Suppressor macrophage treated with lipopolysaccharide for 1 hour (primary cell): ENCODE results near the gene GARRE1.
"Not testable (repeated sequence)": the region's sequence is repeated elsewhere in the genome, so short reads cannot be mapped to it uniquely, and the experiment has no call there.

Source experiments
- DNase-seq, 3 donors: peaks; one replicate each; pipeline ENCODE4 v3.0.0-alpha.2; 2020 to 2022

The GARRE1 gene

GRCh38 chr19:34261334-34262109 is 7.2 kb downstream of the GARRE1 start:
- no peak for DNase-seq

GRCh38 chr19:34263745-34264237 is 9.4 kb downstream of the GARRE1 start:
- no peak for DNase-seq

GRCh38 chr19:34265221-34265650 is 10.9 kb downstream of the GARRE1 start:
- no peak for DNase-seq

GRCh38 chr19:34269081-34269480 is 14.7 kb downstream of the GARRE1 start:
- no peak for DNase-seq

- DNase-seq: no peak
Measured at GRCh38 chr19:34269489-34269888, 15.1 kb downstream of the GARRE1 start.

- peak; percentile 73 to 84 (median 74) for DNase-seq
Measured at GRCh38 chr19:34269968-34270621, 15.7 kb downstream of the GARRE1 start.

- DNase-seq: no peak
Measured at GRCh38 chr19:34273121-34273520, 18.8 kb downstream of the GARRE1 start.

GRCh38 chr19:34274284-34274826 is 20.0 kb downstream of the GARRE1 start:
- no peak for DNase-seq

- DNase-seq: no peak
Measured at GRCh38 chr19:34274827-34275625, 20.7 kb downstream of the GARRE1 start.

- DNase-seq: no peak
Measured at GRCh38 chr19:34275705-34276104, 21.4 kb downstream of the GARRE1 start.

GRCh38 chr19:34276614-34277013 is 22.3 kb downstream of the GARRE1 start:
- DNase-seq: no peak

- no peak for DNase-seq
Measured at GRCh38 chr19:34277244-34277643, 22.9 kb downstream of the GARRE1 start.

GRCh38 chr19:34278783-34279182 is 24.4 kb downstream of the GARRE1 start:
- no peak for DNase-seq

- not testable (repeated sequence) for DNase-seq
Measured at GRCh38 chr19:34281444-34281843, 27.1 kb downstream of the GARRE1 start.

- no peak for DNase-seq
Measured at GRCh38 chr19:34282611-34283519, 28.5 kb downstream of the GARRE1 start.

- DNase-seq: no peak
Measured at GRCh38 chr19:34284505-34284904, 30.2 kb downstream of the GARRE1 start.

- DNase-seq: no peak
Measured at GRCh38 chr19:34287662-34288140, 33.3 kb downstream of the GARRE1 start.

GRCh38 chr19:34288381-34288780 is 34.0 kb downstream of the GARRE1 start:
- no peak for DNase-seq

- no peak for DNase-seq
Measured at GRCh38 chr19:34291235-34291634, 36.9 kb downstream of the GARRE1 start.

- DNase-seq: no peak
Measured at GRCh38 chr19:34295103-34295502, 40.7 kb downstream of the GARRE1 start.

GRCh38 chr19:34298891-34299520 is 44.7 kb downstream of the GARRE1 start:
- DNase-seq: no peak
